Measurements from ENCODE around the gene SNAPC4. TPM values are rescaled to one million over a fixed set of nuclear protein-coding genes. Genes with fewer than 3 reads are reported as not detected.

The SNAPC4 gene
- total and polyA plus RNA-seq, 9 of the 15 experiments (the other 6 are each of a cell fraction or from before 2014, with no cell fraction given) = 0.21 to 21.8 (median 8.8) TPM

GRCh38 chr9:136383436-136383835 is 16.5 kb downstream of the SNAPC4 start (continued):
- no peak for TF ChIP-seq TFAP4 (CRISPR knock-in tag; IDR thresholded peaks at IDR 0.05; ENCODE audit: borderline replicate concordance)
- TF ChIP-seq MTF1 (CRISPR knock-in tag; IDR thresholded peaks at IDR 0.05; ENCODE audit: borderline replicate concordance) = no peak

- POLR2A ChIA-PET = interaction anchor here (1.3 kb wide), 2 partner anchors 7 to 19 kb away, joined by 4 to 5 read pairs; no protein-coding TSS in a partner anchor
- Histone ChIP-seq H3K79me2 (ENCODE audit: control insufficient read depth, insufficient read depth, low read length) (no peaks in the 10 kb centered on the region), H3K4me3 (no peak overlapping the region), H3K27ac (ENCODE audit: extremely low read depth, low read depth, low read length) (no peak overlapping the region), H3K9me3 (replicated peaks; ENCODE audit: control insufficient read depth, insufficient read depth, low read depth, low read length) (no peaks in the 10 kb centered on the region), H3K36me3 (ENCODE audit: control insufficient read depth, insufficient read depth, low read length) (peaks cover 94% of the 10 kb centered on the region; the same call in 2 of the 3 replicates), H3K9ac (ENCODE audit: insufficient read depth in 1 of 2, low read depth in 2 of 2, low read length in 2 of 2) (no peak overlapping the region), H4K20me1 (replicated peaks; ENCODE audit: control insufficient read depth, insufficient read depth, low read length) (no peaks in the 10 kb centered on the region), H2AFZ (ENCODE audit: low read depth, low read length) (no peak overlapping the region), H3K4me1 (replicated peaks in 1 of 2; ENCODE audit: control insufficient read depth in 2 of 2, insufficient read depth in 2 of 2, low read length in 2 of 2) (peaks cover 0 to 29% of the 10 kb centered on the region in 2 experiments; a peak in 1 of 5 replicates), H3K4me2 (ENCODE audit: insufficient read depth, low read length) (no peak overlapping the region), H3K9me1 (ENCODE audit: control insufficient read depth, insufficient read depth, low read length) (no peaks in the 10 kb centered on the region), H3K27me3 (ENCODE audit: control insufficient read depth in 2 of 2, insufficient read depth in 2 of 2, low read length in 2 of 2) (no peaks in the 10 kb centered on the region)
- ATAC-seq = no peak
- intact Hi-C loops (cut with micrococcal nuclease) = no loop called here
- BruUV-seq (replicated peaks) = no TSS peak
- FAIRE-seq = no peak
- TF ChIP-seq TCF3 (CRISPR knock-in tag; IDR thresholded peaks at IDR 0.05) (no peak), RAD21 (CRISPR knock-in tag; conservative IDR thresholded peaks at IDR 0.05 in 1 of 2, IDR thresholded peaks at IDR 0.05 in 1 of 2) (no peak), RBFOX2 (IDR thresholded peaks at IDR 0.05; ENCODE audit: low read depth, low read length) (peak; percentile 41; the same call in 1 of the 2 replicates), POLR2B (IDR thresholded peaks at IDR 0.05; ENCODE audit: low read depth, partially characterized antibody) (no peak), ZNF217 (CRISPR knock-in tag; IDR thresholded peaks at IDR 0.05) (no peak), POLR2G (IDR thresholded peaks at IDR 0.05; ENCODE audit: low read depth, low read length) (peak; percentile 45)
- no peak for DNase-seq (ENCODE audit: extremely low read depth in 1 of 4, low spot score in 3 of 4)
- CTCF ChIA-PET (ENCODE audit: low intra/inter-chr PET ratio) = no interaction called here
- in situ Hi-C loops (cut with MboI) = no loop called here
- WGBS (ENCODE audit: insufficient coverage, low coverage, missing lambda C conversion rate) = 95% methylated on average over 16 of the region's 25 CpGs
Observed at GRCh38 chr9:136381966-136382513, 17.9 kb downstream of the SNAPC4 start.
